Trophoblast cell (in vitro differentiated cells and primary cell): ENCODE measurements around the gene MRPL4.

Experiments
- DNase-seq, 2 donors: peaks; one replicate each; pipeline ENCODE4 v3.0.0-alpha.2; 2016
- H2AFZ ChIP-seq: 2 replicates; pipeline ENCODE4 v1.6.1; 2013; ENCODE audit warnings: low read length, moderate library complexity, mild to moderate bottlenecking; ENCODE audit not compliant: insufficient read depth, poor library complexity
- H2AK5ac ChIP-seq: 2 replicates; pipeline ENCODE4 v1.6.1; 2013; ENCODE audit warnings: mild to moderate bottlenecking, low read length
- H2BK120ac ChIP-seq: 2 replicates; pipeline ENCODE4 v1.6.1; 2013; ENCODE audit warnings: low read length, mild to moderate bottlenecking, moderate library complexity; ENCODE audit not compliant: insufficient read depth, poor library complexity
- H2BK12ac ChIP-seq: 2 replicates; pipeline ENCODE4 v1.6.1; 2013; ENCODE audit warnings: mild to moderate bottlenecking, low read length, moderate library complexity
- H2BK5ac ChIP-seq: 2 replicates; pipeline ENCODE4 v1.6.1; 2013; ENCODE audit warnings: low read length, low read depth, moderate library complexity, mild to moderate bottlenecking; ENCODE audit not compliant: poor library complexity
- H3K14ac ChIP-seq: 2 replicates; pipeline ENCODE4 v1.6.1; 2013; ENCODE audit warnings: mild to moderate bottlenecking, low read length
- H3K18ac ChIP-seq: 2 replicates; pipeline ENCODE4 v1.6.1; 2013; ENCODE audit warnings: mild to moderate bottlenecking, low read length
- H3K23ac ChIP-seq: 2 replicates; pipeline ENCODE4 v1.6.1; 2013; ENCODE audit warnings: low read length
- H3K27ac ChIP-seq: 2 replicates; pipeline ENCODE4 v1.5.1; 2013; ENCODE audit warnings: low read depth, mild to moderate bottlenecking, inconsistent platforms, low read length, moderate library complexity
- H3K27me3 ChIP-seq: 2 replicates; pipeline ENCODE4 v1.6.1; 2013; ENCODE audit warnings: inconsistent platforms, mild to moderate bottlenecking, low read length, moderate library complexity; ENCODE audit not compliant: insufficient read depth
- H3K36me3 ChIP-seq, 2 experiments: 1 replicate in 1 of 2; 2 replicates in 1 of 2; pipeline ENCODE4 v1.6.1; 2013; ENCODE audit warnings: low read length in 2 of 2, mild to moderate bottlenecking in 2 of 2, moderate library complexity in 1 of 2; ENCODE audit not compliant: insufficient read depth in 2 of 2, control insufficient read depth in 1 of 2
- H3K4ac ChIP-seq: 2 replicates; pipeline ENCODE4 v1.6.1; 2013; ENCODE audit warnings: low read depth, mild to moderate bottlenecking, low read length, moderate library complexity
- H3K4me1 ChIP-seq, 2 experiments: 1 replicate in 1 of 2; 2 replicates in 1 of 2; pipeline ENCODE4 v1.6.1; 2013; ENCODE audit warnings: low read length in 2 of 2, mild to moderate bottlenecking in 2 of 2, moderate library complexity in 1 of 2; ENCODE audit not compliant: insufficient read depth in 2 of 2, control insufficient read depth in 1 of 2
- H3K4me2 ChIP-seq: 2 replicates; pipeline ENCODE4 v1.6.1; 2013; ENCODE audit warnings: inconsistent platforms, mild to moderate bottlenecking, low read length, moderate library complexity
- H3K4me3 ChIP-seq: 2 replicates; pipeline ENCODE4 v1.5.1; 2013; ENCODE audit warnings: mild to moderate bottlenecking, low read depth, low read length, inconsistent platforms
- H3K79me1 ChIP-seq: one replicate; pipeline ENCODE4 v1.6.1; 2013; ENCODE audit warnings: low read length
- H3K79me2 ChIP-seq: 2 replicates; pipeline ENCODE4 v1.6.1; 2013; ENCODE audit warnings: low read length, mild to moderate bottlenecking; ENCODE audit not compliant: control insufficient read depth, insufficient read depth, poor library complexity
- H3K9ac ChIP-seq: 2 replicates; pipeline ENCODE4 v1.6.1; 2013; ENCODE audit warnings: mild to moderate bottlenecking, low read length
- H3K9me3 ChIP-seq: 2 replicates; pipeline ENCODE4 v1.6.1; 2013; ENCODE audit warnings: low read depth, mild to moderate bottlenecking, control low read depth, inconsistent platforms, low read length; ENCODE audit not compliant: insufficient read depth
- H4K12ac ChIP-seq: 2 replicates; pipeline ENCODE4 v1.6.1; 2013; ENCODE audit warnings: low read depth, mild to moderate bottlenecking, low read length, moderate library complexity
- H4K8ac ChIP-seq: 2 replicates; pipeline ENCODE4 v1.6.1; 2013; ENCODE audit warnings: low read depth, mild to moderate bottlenecking, low read length, moderate library complexity
- H4K91ac ChIP-seq: one replicate; pipeline ENCODE4 v1.6.1; 2013; ENCODE audit warnings: low read depth, mild to moderate bottlenecking, low read length, moderate library complexity
- WGBS: extraction: QIAGEN DNeasy Blood & Tissue Kit; methylation state at CpG from one replicate; pipeline ENCODE4 v1.1.7; 2013; ENCODE audit warnings: missing lambda C conversion rate; ENCODE audit not compliant: insufficient read length, insufficient coverage; ENCODE audit errors: extremely low coverage; 5-methylcytosine and 5-hydroxymethylcytosine counted together

The MRPL4 gene

GRCh38 chr19:10252707-10253106, 693 bp downstream of the MRPL4 start:
- H2BK120ac ChIP-seq: no peak overlapping the region
- H3K4me2 ChIP-seq: peak overlapping the region; percentile 90
- H4K8ac ChIP-seq: peak overlapping the region; percentile 70
- H3K79me2 ChIP-seq: peaks cover 3% of the 10 kb centered on the region
- H3K79me1 ChIP-seq: peaks cover 7% of the 10 kb centered on the region
- WGBS: no CpG with 5 or more reads among the region's 8 CpGs
- H3K27ac ChIP-seq: no peak overlapping the region
- no peak for DNase-seq
- H2BK5ac ChIP-seq: no peak overlapping the region
- H2BK12ac ChIP-seq: no peak overlapping the region
- H2AK5ac ChIP-seq: no peak overlapping the region
- peak overlapping the region; percentile 95 for H3K4me3 ChIP-seq
- peak overlapping the region; percentile 51 for H3K14ac ChIP-seq
- no peaks in the 10 kb centered on the region for H3K9me3 ChIP-seq
- H3K4ac ChIP-seq: peak overlapping the region; percentile 77
- peaks cover 0 to 3% of the 10 kb centered on the region in 2 experiments for H3K4me1 ChIP-seq
- no peak overlapping the region for H3K23ac ChIP-seq
- peak overlapping the region; percentile 72 for H4K91ac ChIP-seq
- peak overlapping the region; percentile 83 for H3K9ac ChIP-seq
- H3K18ac ChIP-seq: peak overlapping the region; percentile 47
- peak overlapping the region; percentile 74 for H2AFZ ChIP-seq
- H4K12ac ChIP-seq: peak overlapping the region; percentile 49
- peaks cover 19 to 28% of the 10 kb centered on the region in 2 experiments for H3K36me3 ChIP-seq
- no peaks in the 10 kb centered on the region for H3K27me3 ChIP-seq

GRCh38 chr19:10254244-10254643, 2.2 kb downstream of the MRPL4 start:
- Histone ChIP-seq H2BK5ac (no peak overlapping the region), H2BK12ac (no peak overlapping the region), H2BK120ac (no peak overlapping the region), H4K8ac (no peak overlapping the region), H3K36me3 (peaks cover 29 to 40% of the 10 kb centered on the region in 2 experiments), H2AK5ac (no peak overlapping the region), H3K9me3 (no peaks in the 10 kb centered on the region), H2AFZ (no peak overlapping the region), H3K9ac (no peak overlapping the region), H3K4me2 (no peak overlapping the region), H3K27me3 (no peaks in the 10 kb centered on the region), H3K79me1 (peaks cover 7% of the 10 kb centered on the region), H3K4ac (no peak overlapping the region), H4K12ac (no peak overlapping the region), H3K27ac (no peak overlapping the region), H3K14ac (no peak overlapping the region), H4K91ac (no peak overlapping the region), H3K79me2 (peaks cover 3% of the 10 kb centered on the region), H3K18ac (no peak overlapping the region), H3K4me1 (peaks cover 0 to 3% of the 10 kb centered on the region in 2 experiments), H3K4me3 (no peak overlapping the region), H3K23ac (no peak overlapping the region)
- no CpG with 5 or more reads among the region's 3 CpGs for WGBS
- no peak for DNase-seq

- DNase-seq: no peak
- Histone ChIP-seq H3K4me1 (peaks cover 0 to 3% of the 10 kb centered on the region in 2 experiments), H4K8ac (no peak overlapping the region), H2AFZ (no peak overlapping the region), H4K12ac (no peak overlapping the region), H3K14ac (no peak overlapping the region), H3K9me3 (no peaks in the 10 kb centered on the region), H2BK120ac (no peak overlapping the region), H3K27ac (no peak overlapping the region), H2BK5ac (no peak overlapping the region), H3K23ac (no peak overlapping the region), H3K9ac (no peak overlapping the region), H3K4me2 (no peak overlapping the region), H3K79me2 (peaks cover 3% of the 10 kb centered on the region), H3K18ac (no peak overlapping the region), H2BK12ac (no peak overlapping the region), H3K4me3 (no peak overlapping the region), H4K91ac (no peak overlapping the region), H3K79me1 (peaks cover 7% of the 10 kb centered on the region), H3K4ac (no peak overlapping the region), H3K36me3 (peaks cover 36 to 46% of the 10 kb centered on the region in 2 experiments), H3K27me3 (no peaks in the 10 kb centered on the region), H2AK5ac (no peak overlapping the region)
- WGBS: no CpG with 5 or more reads among the region's 2 CpGs
These were observed 3.3 kb downstream of the MRPL4 start for GRCh38 chr19:10255358-10255757.

- Histone ChIP-seq H3K14ac (no peak overlapping the region), H2BK12ac (no peak overlapping the region), H2AK5ac (no peak overlapping the region), H4K91ac (no peak overlapping the region), H3K18ac (no peak overlapping the region), H3K79me2 (peaks cover 3% of the 10 kb centered on the region), H3K79me1 (peaks cover 7% of the 10 kb centered on the region), H2BK120ac (no peak overlapping the region), H3K36me3 (peaks cover 36 to 46% of the 10 kb centered on the region in 2 experiments), H3K4me3 (no peak overlapping the region), H3K4ac (no peak overlapping the region), H2AFZ (no peak overlapping the region), H3K23ac (no peak overlapping the region), H3K4me2 (no peak overlapping the region), H2BK5ac (no peak overlapping the region), H3K27me3 (no peaks in the 10 kb centered on the region), H4K8ac (no peak overlapping the region), H3K4me1 (peaks cover 0 to 3% of the 10 kb centered on the region in 2 experiments), H3K27ac (no peak overlapping the region), H3K9ac (no peak overlapping the region), H3K9me3 (no peaks in the 10 kb centered on the region), H4K12ac (no peak overlapping the region)
- WGBS: no CpG with 5 or more reads among the region's 18 CpGs
- DNase-seq: no peak
These were observed 4.5 kb downstream of the MRPL4 start for GRCh38 chr19:10256551-10256950.
